GM19372 (cell line): ENCODE results near the gene ARHGDIG.
"Not testable (repeated sequence)": the region's sequence is repeated elsewhere in the genome, so short reads cannot be mapped to it uniquely, and the experiment has no call there.

Experiments used
- ATAC-seq: cut with Tn5 transposase; IDR thresholded peaks from one replicate; pipeline ENCODE4 v1.9.1; 2021; ENCODE audit warnings: mild to moderate bottlenecking, low read depth, moderate library complexity; ENCODE audit not compliant: unreplicated experiment

ARHGDIG gene

DNA sequence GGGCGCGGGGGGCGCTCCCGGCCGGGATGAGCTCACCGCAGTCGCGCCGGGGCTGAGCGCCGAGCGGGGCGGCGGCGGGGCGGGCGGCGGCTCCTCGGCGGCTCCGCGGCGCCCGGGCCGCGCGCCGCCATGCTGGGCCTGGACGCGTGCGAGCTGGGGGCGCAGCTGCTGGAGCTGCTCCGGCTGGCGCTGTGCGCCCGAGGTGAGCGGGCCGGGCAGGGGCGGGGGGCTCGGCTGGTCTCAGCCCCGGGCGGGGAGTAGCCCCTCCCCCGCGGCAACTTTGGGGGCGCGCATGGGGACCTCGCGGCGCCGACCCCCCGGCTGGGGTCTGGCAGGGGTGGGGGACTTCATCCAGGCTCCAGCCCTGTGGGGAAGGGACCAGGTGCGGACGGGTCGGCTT is at the start of gene ARHGDIG:
ARHGDIG (plus strand) TSS at position 40 of the 400 bp plus-strand sequence; CDS start at position 130, 90 bp downstream.
- ATAC-seq, result no peak

DNA sequence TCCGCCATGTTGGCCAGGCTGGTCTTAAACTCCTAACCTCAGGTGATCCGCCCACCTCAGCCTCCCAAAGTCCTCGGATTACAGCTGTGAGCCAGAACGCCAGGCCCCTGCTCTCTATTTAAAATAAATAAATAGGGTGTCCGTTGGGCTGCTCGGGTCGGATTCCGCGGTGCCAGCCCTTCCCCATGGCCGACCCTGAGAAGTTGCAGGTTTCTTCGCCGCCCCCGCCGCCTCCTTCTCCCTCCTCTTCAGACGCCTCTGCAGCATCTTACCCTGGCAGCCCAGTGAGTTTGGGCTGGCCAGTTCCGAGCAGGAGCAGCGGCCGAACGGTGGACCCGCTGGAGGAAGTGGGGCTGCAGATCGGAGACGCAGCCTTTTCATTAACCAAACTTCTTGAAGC is 49.4 kb upstream of the ARHGDIG start:
- ATAC-seq, result no peak

- peak; percentile 77 for ATAC-seq
These were observed 45.7 kb upstream of the ARHGDIG start, which contains the start of gene FAM234A for GRCh38 chr16:234468-235305. Gene FAM234A, plus strand, starts transcription at chr16:234821. Its CDS starts 19,593 bp downstream, at chr16:254414.

DNA sequence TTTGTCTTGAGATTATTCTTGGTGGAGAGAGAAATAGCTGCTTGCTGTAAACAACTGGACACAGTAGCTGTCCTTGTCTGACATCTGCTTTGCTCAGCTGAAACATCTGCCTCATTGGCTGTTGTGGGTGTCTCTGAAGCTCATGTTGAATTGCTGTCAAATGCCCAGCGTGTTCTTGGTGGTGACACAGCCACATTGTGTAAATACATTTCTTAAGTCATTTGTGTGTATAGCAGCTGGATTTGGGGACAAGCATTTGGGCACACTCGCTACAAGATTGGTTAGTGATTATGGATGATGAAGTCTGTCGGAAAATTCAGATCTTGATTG is 40.5 kb upstream of the ARHGDIG start:
- ATAC-seq, result no peak

- ATAC-seq, result no peak
These were observed 39.8 kb upstream of the ARHGDIG start for GRCh38 chr16:240559-240958.

- no peak for ATAC-seq
These were observed 38.1 kb upstream of the ARHGDIG start for GRCh38 chr16:242281-242680.

GRCh38 chr16:243348-243747 is 37.0 kb upstream of the ARHGDIG start:
- ATAC-seq, result no peak

- ATAC-seq, result no peak
These were observed 35.3 kb upstream of the ARHGDIG start for GRCh38 chr16:245105-245504.

GRCh38 chr16:247027-247426 is 33.4 kb upstream of the ARHGDIG start:
- ATAC-seq, result no peak

DNA sequence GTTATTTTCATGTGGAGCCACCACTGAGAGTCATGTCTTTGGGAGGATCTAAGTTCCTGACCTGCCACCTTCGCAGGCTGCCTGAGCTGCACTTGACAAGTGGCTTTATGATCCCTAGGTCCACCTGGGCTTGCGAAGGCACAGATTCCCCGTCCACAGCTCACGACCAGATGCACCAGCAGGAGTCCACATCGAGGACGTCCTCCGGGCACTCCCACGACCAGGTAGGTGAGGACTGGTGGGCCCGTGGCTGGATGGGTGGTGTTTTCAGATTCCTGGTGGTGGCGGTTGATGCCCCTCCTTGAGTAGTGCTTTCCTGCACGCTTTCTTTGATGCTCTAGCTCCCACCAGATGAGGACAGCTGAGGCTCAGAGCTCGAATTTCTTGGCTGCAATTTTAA is 31.0 kb upstream of the ARHGDIG start:
- ATAC-seq, result no peak

DNA sequence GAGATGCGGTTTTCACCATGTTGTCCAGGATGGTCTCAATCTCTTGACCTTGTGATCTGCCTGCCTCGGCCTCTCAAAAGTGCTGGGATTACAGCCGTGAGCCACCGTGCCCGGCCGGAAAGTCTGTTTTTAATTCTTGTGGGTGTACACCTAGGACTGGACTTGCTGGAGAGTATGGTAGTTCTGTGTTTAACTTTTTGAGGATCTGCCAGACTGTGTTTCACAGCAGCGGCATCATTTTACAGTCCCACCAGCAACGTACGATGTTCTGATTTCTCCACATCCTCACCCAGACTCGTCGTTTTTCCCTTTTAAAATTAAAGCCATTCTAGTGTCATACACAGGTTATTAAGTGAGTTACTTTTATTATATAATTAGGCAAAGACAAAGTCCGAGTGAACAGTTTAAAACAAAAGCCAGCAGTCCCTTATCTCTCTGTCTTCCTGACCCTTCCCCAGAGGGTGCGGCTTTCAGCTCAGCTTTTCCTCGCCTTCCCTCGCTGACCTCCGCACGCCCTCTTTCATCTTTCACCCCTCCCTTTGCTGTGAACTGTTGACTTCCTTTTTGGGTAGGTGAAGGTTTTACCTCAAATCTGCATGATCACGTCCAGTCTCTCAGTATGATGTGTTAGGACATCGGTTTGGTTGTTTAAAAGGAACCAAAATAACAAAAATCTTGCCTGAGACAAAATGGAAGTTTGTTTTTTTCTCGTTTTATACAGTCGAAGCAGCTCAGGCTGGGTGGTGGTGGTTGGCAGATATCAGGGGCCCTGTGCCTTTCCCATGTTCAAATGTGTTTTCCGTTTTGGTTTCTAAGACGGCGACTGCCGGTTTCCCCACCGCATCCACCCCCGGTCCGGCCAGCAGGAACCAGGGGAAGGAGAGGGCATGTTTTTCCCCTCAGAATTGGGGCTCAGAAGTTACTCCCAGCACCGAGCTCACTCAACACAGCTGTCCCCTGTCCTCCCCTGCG is 27.7 kb upstream of the ARHGDIG start:
- no peak for ATAC-seq

- no peak for ATAC-seq
These were observed 26.6 kb upstream of the ARHGDIG start for GRCh38 chr16:253833-254232.

- ATAC-seq, result no peak
These were observed 25.9 kb upstream of the ARHGDIG start for GRCh38 chr16:254461-254860.

GRCh38 chr16:255183-255582 is 25.2 kb upstream of the ARHGDIG start:
- ATAC-seq, result no peak

- ATAC-seq, result not testable (repeated sequence)
These were observed 22.3 kb upstream of the ARHGDIG start for GRCh38 chr16:258091-258490.

GRCh38 chr16:259226-259625 is 21.2 kb upstream of the ARHGDIG start:
- no peak for ATAC-seq

DNA sequence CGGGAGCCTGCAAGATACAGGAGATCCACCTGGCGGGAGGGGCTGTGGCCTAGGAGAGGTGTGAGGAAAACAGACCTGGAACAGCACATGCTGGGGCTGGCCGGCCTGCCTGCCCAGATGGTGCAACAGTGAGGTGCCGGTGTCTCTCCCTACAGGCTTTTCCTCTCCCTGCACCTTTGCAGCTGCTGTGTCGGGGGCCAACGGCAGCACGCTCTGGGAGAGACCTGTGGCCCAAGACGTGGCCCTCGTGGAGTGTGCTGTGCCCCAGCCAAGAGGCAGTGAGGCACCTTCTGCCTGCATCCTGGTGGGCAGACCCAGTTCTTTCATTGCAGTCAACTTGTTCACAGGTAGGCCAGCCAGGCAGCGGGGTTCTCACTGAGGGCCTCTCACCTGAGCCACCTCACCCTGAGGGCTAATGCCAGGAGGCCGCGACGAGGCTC is 20.6 kb upstream of the ARHGDIG start:
- ATAC-seq, result no peak

- ATAC-seq, result no peak
These were observed 20.1 kb upstream of the ARHGDIG start for GRCh38 chr16:260326-260725.

DNA sequence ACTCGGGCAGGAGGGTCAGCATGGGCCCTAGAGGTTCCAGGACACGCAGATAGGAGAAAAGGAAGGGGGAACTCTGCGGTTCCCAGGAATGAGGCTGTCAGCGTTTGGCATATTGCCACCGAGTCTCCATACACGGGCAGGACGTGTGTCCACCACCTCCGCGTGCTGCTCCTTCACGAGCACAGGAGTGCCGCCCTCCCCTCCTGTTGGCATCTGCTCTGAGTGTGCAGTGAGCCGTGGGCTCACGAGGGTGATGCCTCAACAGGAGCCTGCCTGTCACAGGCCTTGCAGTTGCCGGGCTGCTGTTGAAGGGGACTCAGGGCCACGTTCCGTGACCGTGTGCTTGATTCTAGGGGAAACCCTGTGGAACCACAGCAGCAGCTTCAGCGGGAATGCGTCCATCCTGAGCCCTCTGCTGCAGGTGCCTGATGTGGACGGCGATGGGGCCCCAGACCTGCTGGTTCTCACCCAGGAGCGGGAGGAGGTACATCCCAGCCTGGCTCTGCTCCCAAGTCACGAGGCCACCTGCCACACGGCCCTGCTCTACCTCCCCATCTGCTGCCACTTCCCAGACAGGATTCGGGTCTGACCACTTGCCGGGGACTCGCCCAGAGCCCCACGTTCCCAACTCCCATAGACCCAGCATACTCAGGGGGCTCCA is 19.2 kb upstream of the ARHGDIG start:
- ATAC-seq, result no peak

DNA sequence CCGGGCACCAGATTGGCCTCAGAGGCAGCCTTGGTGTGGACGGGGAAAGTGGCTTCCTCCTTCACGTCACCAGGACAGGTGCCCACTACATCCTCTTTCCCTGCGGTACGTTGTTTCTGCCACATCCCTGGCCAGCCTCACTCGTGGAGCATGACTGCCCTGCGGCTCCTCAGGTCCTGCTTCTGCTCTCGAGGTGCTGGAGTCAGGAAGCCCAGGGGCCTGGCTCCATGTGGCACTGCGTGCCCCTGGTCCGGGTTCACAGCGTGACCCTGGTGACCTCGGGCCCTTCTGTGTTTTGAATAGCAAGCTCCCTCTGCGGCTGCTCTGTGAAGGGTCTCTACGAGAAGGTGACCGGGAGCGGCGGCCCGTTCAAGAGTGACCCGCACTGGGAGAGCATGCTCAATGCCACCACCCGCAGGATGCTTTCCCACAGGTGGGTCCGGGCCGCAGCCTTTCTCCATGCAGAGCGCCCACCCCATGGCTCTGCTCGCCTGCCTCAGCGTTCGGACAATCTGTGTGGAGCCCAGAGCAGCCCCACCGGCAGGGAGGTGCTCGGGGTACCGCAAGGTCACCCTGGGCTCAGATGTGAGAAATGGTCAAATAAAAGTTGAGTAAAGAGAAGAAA is 18.2 kb upstream of the ARHGDIG start:
- no peak for ATAC-seq
